ENCODE results near the gene TGFBR3.

GRCh38 chr1:91741906-91742305 lies 144.0 kb downstream of the TGFBR3 start:
- no peak for TF ChIP-seq CTCF (IDR thresholded peaks at IDR 0.05)
- TF ChIP-seq POLR2A (IDR thresholded peaks at IDR 0.05): no peak

All from Peyer's patch (tissue), 4 donors.